Hematopoietic multipotent progenitor cell treated with erythropoietin and hydrocortisone succinate and interleukin-3 and kit ligand, for 17 days (in vitro differentiated cells): ENCODE data around the gene UGGT1.
A peak's percentile ranks its signal among the peaks of the same experiment; 100 is the strongest.

ENCODE experiments used
- DNase-seq: peaks from one replicate; pipeline ENCODE4 v3.0.0-alpha.2; 2015; ENCODE audit warnings: low spot score

Gene UGGT1

DNA sequence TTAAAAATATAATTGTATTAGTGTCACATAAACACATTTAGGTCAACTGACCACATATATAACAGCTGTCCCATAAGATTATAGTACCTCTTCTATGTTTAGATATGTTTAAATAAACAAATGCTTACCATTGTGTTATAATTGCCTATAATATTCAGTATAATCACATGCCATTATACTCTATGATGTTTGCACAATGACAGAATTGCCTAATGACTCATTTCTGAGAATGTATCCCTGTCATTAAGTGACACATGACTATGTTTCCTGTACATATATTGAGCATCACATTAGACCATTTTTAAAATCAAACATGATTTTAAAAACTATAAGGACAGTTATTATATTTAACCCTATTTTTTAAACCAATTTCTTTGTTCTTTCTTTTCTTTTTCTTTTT is 137.9 kb downstream of the UGGT1 start:
- DNase-seq = no peak

DNA sequence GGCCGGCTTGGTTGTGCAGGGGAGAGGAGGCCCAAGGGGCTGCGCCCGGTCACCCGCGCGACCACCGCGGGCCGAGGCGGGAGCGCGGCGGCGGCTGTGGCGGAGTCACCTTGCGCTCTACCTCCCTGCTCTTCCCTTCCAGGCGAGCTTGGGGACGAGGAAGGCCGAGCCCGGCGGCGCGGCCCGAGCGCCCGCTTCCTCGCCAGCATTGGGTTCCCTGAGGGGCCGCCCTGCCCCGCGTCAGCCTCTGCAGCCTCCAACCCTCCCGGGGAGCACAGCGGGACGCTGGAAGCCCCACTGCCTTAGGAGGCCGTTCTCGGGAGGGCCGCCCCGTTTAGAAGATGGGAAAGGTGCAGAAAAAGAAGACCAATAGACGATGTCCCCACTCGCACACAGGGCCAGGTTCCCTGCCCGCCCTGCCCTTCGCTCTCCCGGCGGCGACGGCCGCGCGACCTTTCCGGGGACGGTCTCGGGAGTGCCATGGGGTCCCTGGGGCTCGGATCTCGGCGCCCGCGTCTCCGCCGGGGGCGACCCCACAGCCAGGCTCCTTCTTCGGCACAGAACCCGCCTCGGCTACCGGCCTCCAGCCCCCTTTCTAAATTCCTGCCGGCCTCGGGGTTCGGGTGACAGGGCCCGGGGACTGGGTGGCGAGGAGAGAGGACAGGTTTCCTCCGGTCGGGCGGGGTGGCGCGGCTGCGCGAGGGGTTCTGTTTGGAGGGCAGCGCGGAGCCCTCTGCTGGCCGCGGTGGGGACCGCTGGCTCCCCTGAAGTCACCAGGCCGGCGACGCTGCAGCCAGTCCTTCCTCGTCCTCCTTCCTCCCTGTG is 142.2 kb downstream of the UGGT1 start:
- peak; percentile 66 for DNase-seq

DNA sequence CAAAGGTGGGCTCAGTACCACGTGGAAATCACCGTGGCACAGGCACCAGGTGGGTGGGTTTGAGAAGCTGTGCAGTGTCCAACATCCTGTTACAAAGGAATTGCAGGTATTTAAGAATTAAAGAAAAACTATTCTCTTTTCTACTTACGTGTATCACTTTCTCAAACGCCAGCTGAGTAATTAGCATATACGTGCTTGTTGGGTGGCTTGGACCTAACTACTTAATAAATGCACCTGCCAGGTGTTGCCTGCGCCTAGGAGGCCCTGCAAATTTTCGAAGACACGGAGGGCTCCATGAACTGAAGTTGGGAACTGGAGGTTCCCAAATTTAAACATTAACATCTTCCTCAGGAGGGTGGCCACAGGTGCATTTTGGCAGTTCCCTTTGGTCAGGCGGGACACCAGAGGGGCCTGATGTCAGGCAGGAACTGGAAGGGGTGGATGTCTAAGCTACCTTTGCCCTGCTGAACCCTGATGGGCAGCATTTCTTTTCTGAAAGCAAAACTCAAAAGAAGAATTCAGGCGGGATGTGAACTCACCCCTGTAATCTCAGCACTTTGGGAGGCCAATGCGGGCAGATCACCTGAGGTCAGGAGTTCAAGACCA is 142.9 kb downstream of the UGGT1 start:
- no peak for DNase-seq

DNA sequence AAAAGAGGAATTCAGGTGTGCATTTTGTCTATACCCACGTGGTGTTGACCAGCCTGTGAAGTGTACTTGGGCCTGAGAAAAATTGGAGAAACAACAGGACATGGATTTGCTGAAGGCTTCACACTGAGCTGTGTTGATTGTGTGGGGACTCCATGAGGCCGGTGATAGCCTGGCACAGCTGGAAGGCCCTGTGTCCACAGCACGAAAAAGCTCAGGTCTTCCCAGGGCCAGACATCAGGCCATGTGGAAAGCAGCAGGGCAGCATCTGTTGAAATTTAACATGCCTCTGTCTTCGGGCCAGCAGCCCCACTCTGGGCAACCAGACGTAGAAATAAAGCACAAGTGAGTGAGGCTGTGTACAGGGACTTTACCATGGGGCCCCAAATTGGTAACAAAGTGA is 143.6 kb downstream of the UGGT1 start:
- DNase-seq = no peak

DNA sequence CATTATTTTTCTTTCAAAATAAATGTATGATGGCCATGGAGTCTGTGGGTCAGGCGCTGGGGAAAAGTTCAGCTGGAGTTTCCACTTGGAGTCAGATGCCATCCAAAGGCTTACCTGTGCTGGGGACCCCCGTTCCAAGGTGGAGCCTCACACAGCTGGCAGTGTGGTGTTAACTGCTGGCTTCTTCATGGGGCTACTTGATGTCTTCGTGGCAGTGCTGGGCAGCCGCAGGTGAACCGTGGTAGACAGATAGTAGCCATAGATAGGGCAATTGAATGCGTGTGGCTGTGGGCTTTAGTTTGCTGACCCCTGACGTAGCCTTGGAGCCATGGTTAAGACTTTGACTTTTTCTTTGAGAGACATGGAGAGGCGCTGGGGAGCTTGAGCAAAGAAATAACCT is 144.6 kb downstream of the UGGT1 start:
- DNase-seq = no peak

DNA sequence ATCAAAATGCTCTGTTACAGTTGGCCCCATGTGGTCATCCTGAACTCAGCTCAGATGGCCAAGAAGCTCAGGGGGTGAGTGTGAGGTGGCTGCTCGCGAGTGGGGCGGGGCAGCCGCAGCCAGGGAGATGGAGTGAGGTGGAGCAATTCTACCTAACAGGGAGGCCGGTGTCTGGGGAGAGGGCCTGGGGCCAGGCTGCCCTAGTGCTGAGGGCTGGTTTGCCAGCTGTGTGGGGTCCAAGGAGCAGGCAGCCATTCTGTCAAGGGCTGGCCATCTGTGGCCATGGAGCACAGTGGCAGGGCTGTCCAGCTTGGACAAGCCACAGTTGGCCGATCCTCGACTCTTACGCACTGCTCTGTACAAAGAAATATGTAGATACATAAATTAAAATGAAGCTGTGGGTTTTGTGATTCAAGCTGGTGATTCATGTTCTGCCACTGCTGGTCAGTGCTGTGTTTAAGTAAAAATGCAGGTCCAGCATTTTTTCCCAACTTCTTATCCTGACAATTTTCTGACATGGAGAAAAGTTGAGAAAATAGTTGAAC is 145.6 kb downstream of the UGGT1 start:
- DNase-seq = no peak

DNA sequence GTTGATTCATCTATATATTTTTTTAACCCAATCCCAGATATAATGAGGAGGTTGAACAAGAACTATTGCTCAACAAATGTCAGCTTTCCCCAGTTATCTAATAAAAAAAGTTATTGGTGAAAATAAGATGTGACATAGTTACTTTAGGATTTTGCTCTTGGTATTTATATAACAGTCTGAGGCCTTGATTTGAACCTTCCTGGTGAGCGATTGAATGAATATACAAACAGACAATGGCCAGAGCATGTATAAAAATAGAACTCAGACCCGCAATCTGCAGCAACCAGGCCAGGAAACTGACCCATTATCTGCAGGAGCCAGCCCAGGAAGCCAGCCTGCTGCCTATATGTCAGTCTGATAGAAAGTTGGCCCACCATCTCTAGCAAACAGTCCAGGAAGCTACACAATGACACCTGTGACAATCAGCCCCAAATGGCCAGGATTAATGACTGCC is 146.1 kb downstream of the UGGT1 start:
- DNase-seq = no peak

DNA sequence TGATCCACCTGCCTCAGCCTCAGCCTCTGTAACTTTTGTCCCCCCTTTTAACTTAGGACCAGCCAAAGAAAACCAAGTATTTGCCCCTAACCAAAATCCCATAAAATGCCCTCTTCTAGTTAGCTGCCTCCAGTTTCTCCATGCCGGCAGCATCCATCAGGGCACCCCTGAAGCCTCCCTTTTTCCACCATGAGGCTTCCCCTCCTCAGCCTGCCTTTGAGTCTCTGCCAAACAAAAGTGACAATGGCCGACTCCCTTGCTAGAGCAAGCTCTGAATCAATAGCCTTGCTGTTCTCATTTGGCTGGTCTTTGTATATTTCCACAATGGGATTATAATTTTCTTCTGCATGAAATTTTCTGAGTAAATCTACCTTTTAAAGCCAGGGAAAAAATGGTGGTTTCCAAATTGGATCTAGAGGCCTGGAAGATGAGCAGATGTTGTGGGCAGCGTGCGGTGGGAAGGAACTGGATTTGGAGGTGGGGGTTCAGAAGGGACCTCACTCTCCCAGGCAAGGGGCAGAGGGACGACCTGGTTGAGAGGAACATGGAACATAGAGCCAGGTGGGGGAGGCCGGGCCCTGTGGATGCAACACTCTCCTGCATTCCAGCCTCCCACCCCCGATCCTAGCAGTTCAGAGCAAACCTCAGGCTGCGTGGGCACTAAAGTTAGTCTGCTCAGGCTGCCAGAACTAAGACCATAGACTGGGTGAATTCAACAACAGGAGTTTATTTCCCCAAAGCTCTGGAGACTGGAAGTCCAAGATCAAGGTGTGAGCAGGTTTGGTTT is 147.1 kb downstream of the UGGT1 start:
- no peak for DNase-seq

DNA sequence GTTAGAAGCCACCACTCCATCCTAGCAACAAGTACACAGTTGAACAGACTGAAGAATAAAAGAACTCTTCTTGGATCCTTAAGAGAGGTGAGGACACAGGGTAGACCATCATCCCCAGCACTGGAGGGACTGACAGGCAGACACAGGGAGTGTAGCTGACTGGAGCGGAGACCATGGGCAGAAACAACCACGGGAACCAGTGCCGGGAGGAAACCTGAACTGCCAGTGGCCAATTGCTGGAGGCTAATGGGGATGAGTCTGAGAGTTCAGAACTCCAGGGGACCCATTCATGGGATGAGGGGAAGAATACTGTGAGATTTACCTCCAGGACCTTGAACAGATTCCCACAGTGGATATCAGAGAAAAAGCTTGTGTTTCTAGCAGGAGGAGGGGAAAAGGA is 150.9 kb downstream of the UGGT1 start:
- no peak for DNase-seq
